ENCODE measurements around the gene TCIRG1.

The TCIRG1 gene

GRCh38 chr11:68026391-68027105 is 12.3 kb upstream of the TCIRG1 start:
- Histone ChIP-seq H2AFZ (ENCODE audit: low read depth, low read length) (no peak overlapping the region), H2BK5ac (ENCODE audit: low read depth, low read length, poor library complexity, severe bottlenecking) (peak overlapping the region; percentile 14), H3K18ac (ENCODE audit: low read depth in 1 of 2, low read length in 2 of 2) (no peak overlapping the region), H3K4me1 (ENCODE audit: control insufficient read depth, insufficient read depth, low read depth, low read length) (peaks cover 37% of the 10 kb centered on the region), H3K79me1 (replicated peaks; ENCODE audit: low read length, poor library complexity, severe bottlenecking) (peaks cover 5% of the 10 kb centered on the region), H2BK12ac (ENCODE audit: low read length in 2 of 2) (no peak overlapping the region), H3K14ac (ENCODE audit: low read length in 2 of 2) (no peak overlapping the region), H3K23ac (ENCODE audit: low read length in 2 of 2) (no peak overlapping the region), H3K27me3 (ENCODE audit: control insufficient read depth in 1 of 2, insufficient read depth in 1 of 2, low read length in 2 of 2) (no peaks in the 10 kb centered on the region), H3K4me2 (ENCODE audit: low read length, poor library complexity, severe bottlenecking) (no peak overlapping the region), H4K91ac (ENCODE audit: low read length) (peak overlapping the region; percentile 64), H2BK120ac (ENCODE audit: low read depth, low read length) (no peak overlapping the region), H3K27ac (ENCODE audit: low read length, poor library complexity, severe bottlenecking) (no peak overlapping the region), H2BK15ac (ENCODE audit: low read depth, poor library complexity, severe bottlenecking) (no peak overlapping the region), H3K36me3 (ENCODE audit: control insufficient read depth in 1 of 2, insufficient read depth in 2 of 2, low read depth in 1 of 2, low read length in 2 of 2) (peaks cover 21 to 40% of the 10 kb centered on the region in 2 experiments), H3K4ac (ENCODE audit: low read depth in 1 of 2, low read length in 2 of 2) (no peak overlapping the region), H3K9me3 (ENCODE audit: control insufficient read depth, low read length) (no peaks in the 10 kb centered on the region), H4K8ac (ENCODE audit: low read length) (no peak overlapping the region), H2AK5ac (ENCODE audit: low read length, severe bottlenecking) (peak overlapping the region; percentile 98), H3K4me3 (ENCODE audit: insufficient read depth in 1 of 2, low read depth in 1 of 2, low read length in 2 of 2) (no peak overlapping the region), H3K9ac (ENCODE audit: low read length) (no peak overlapping the region)
- no peak for DNase-seq
- 92% methylated on average over 18 of the region's 18 CpGs for WGBS

- H3K36me3 ChIP-seq (ENCODE audit: control insufficient read depth in 1 of 2, insufficient read depth in 2 of 2, low read depth in 1 of 2, low read length in 2 of 2) = peaks cover 22 to 43% of the 10 kb centered on the region in 2 experiments
- H3K9ac ChIP-seq (ENCODE audit: low read length) = peak overlapping the region; percentile 92
- H2BK12ac ChIP-seq (ENCODE audit: low read length in 2 of 2) = peak overlapping the region; percentile 57 to 87
- peak overlapping the region; percentile 98 for H2AK5ac ChIP-seq (ENCODE audit: low read length, severe bottlenecking)
- peaks cover 48% of the 10 kb centered on the region for H3K4me1 ChIP-seq (ENCODE audit: control insufficient read depth, insufficient read depth, low read depth, low read length)
- H3K14ac ChIP-seq (ENCODE audit: low read length in 2 of 2) = peak overlapping the region in 1 of 2 experiments; percentile 53
- H3K4ac ChIP-seq (ENCODE audit: low read depth in 1 of 2, low read length in 2 of 2) = peak overlapping the region; percentile 9 to 29
- H3K79me1 ChIP-seq (replicated peaks; ENCODE audit: low read length, poor library complexity, severe bottlenecking) = peaks cover 10% of the 10 kb centered on the region
- H3K4me2 ChIP-seq (ENCODE audit: low read length, poor library complexity, severe bottlenecking) = peak overlapping the region; percentile 31
- H4K91ac ChIP-seq (ENCODE audit: low read length) = peak overlapping the region; percentile 85
- peak overlapping the region; percentile 69 for H3K27ac ChIP-seq (ENCODE audit: low read length, poor library complexity, severe bottlenecking)
- no peak overlapping the region for H2AFZ ChIP-seq (ENCODE audit: low read depth, low read length)
- 93% methylated on average over 21 of the region's 21 CpGs for WGBS
- peak overlapping the region; percentile 26 to 88 for H3K18ac ChIP-seq (ENCODE audit: low read depth in 1 of 2, low read length in 2 of 2)
- DNase-seq = no peak
- no peaks in the 10 kb centered on the region for H3K27me3 ChIP-seq (ENCODE audit: control insufficient read depth in 1 of 2, insufficient read depth in 1 of 2, low read length in 2 of 2)
- H2BK15ac ChIP-seq (ENCODE audit: low read depth, poor library complexity, severe bottlenecking) = no peak overlapping the region
- peak overlapping the region; percentile 19 for H2BK5ac ChIP-seq (ENCODE audit: low read depth, low read length, poor library complexity, severe bottlenecking)
- H3K9me3 ChIP-seq (ENCODE audit: control insufficient read depth, low read length) = no peaks in the 10 kb centered on the region
- H3K23ac ChIP-seq (ENCODE audit: low read length in 2 of 2) = peak overlapping the region in 1 of 2 experiments; percentile 46
- H2BK120ac ChIP-seq (ENCODE audit: low read depth, low read length) = peak overlapping the region; percentile 6
- peak overlapping the region in 1 of 2 experiments; percentile 14 for H3K4me3 ChIP-seq (ENCODE audit: insufficient read depth in 1 of 2, low read depth in 1 of 2, low read length in 2 of 2)
- H4K8ac ChIP-seq (ENCODE audit: low read length) = peak overlapping the region; percentile 21
Measured at GRCh38 chr11:68027667-68028066, 11.2 kb upstream of the TCIRG1 start.

GRCh38 chr11:68028802-68029545 is 9.9 kb upstream of the TCIRG1 start:
- Histone ChIP-seq H3K4me2 (ENCODE audit: low read length, poor library complexity, severe bottlenecking) (no peak overlapping the region), H3K36me3 (ENCODE audit: control insufficient read depth in 1 of 2, insufficient read depth in 2 of 2, low read depth in 1 of 2, low read length in 2 of 2) (peaks cover 32 to 41% of the 10 kb centered on the region in 2 experiments), H3K79me1 (replicated peaks; ENCODE audit: low read length, poor library complexity, severe bottlenecking) (peaks cover 20% of the 10 kb centered on the region), H4K91ac (ENCODE audit: low read length) (no peak overlapping the region), H3K9me3 (ENCODE audit: control insufficient read depth, low read length) (no peaks in the 10 kb centered on the region), H3K27ac (ENCODE audit: low read length, poor library complexity, severe bottlenecking) (peak overlapping the region; percentile 75), H2BK15ac (ENCODE audit: low read depth, poor library complexity, severe bottlenecking) (peak overlapping the region; percentile 66), H3K27me3 (ENCODE audit: control insufficient read depth in 1 of 2, insufficient read depth in 1 of 2, low read length in 2 of 2) (no peaks in the 10 kb centered on the region), H3K14ac (ENCODE audit: low read length in 2 of 2) (no peak overlapping the region), H3K23ac (ENCODE audit: low read length in 2 of 2) (no peak overlapping the region), H2BK12ac (ENCODE audit: low read length in 2 of 2) (peak overlapping the region in 1 of 2 experiments; percentile 29), H3K18ac (ENCODE audit: low read depth in 1 of 2, low read length in 2 of 2) (peak overlapping the region in 1 of 2 experiments; percentile 29), H2BK120ac (ENCODE audit: low read depth, low read length) (no peak overlapping the region), H2AK5ac (ENCODE audit: low read length, severe bottlenecking) (peak overlapping the region; percentile 24), H4K8ac (ENCODE audit: low read length) (peak overlapping the region; percentile 69), H3K4ac (ENCODE audit: low read depth in 1 of 2, low read length in 2 of 2) (peak overlapping the region in 1 of 2 experiments; percentile 38), H3K9ac (ENCODE audit: low read length) (peak overlapping the region; percentile 92), H2BK5ac (ENCODE audit: low read depth, low read length, poor library complexity, severe bottlenecking) (no peak overlapping the region), H3K4me3 (ENCODE audit: insufficient read depth in 1 of 2, low read depth in 1 of 2, low read length in 2 of 2) (peak overlapping the region in 1 of 2 experiments; percentile 86), H3K4me1 (ENCODE audit: control insufficient read depth, insufficient read depth, low read depth, low read length) (peaks cover 52% of the 10 kb centered on the region), H2AFZ (ENCODE audit: low read depth, low read length) (no peak overlapping the region)
- 94% methylated on average over 12 of the region's 12 CpGs for WGBS
- peak; percentile 56 for DNase-seq

Measured in mesenchymal stem cell (in vitro differentiated cells and primary cell).